Stimulated activated naive CD4-positive, alpha-beta T cell (primary cell): ENCODE data around the gene NPB.
A peak's percentile ranks its signal among the peaks of the same experiment; 100 is the strongest.

Experiments
- DNase-seq, 6 experiments: peaks; one replicate each; lab custom pipeline; 2025; lab: John Stamatoyannopoulos, UW

The NPB gene

GRCh38 chr17:81926451-81927151, 24.6 kb downstream of the NPB start:
- DNase-seq: peak; percentile 25 to 55 (median 36)

DNA sequence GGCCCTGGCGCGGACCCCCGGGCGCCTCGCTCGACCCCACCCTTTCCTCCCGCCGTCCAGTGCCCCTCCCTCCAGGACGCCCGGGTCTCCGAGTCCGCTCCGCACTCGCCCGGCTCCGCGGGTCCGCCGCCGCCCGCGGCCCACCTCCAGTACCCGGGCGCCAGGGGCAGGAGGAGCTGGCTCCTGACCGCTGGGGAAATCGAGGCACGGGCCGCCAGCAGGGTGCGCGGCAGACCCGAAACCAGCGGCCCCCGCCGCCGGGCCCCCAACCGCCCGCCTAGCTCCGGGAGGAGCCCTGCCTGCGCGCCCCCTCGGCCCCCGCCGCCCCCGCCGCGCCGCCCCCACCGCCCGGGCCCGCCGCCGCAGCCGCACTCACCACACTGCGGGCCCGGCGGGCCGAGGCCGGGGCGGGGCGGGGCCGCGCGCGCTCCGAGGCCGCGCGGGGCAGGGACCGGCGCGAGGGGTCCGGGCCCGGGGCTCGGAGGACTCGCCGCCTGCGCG, 25.2 kb downstream of the NPB start:
- DNase-seq: no peak

- DNase-seq: peak; percentile 75 to 89 (median 85)
Observed at GRCh38 chr17:81927653-81928543, 25.9 kb downstream of the NPB start, which contains the start of gene MAFG. Gene MAFG, minus strand, starts transcription at chr17:81927735. Its CDS starts 4,550 bp downstream, at chr17:81923185.

- DNase-seq: peak in 1 of 6 experiments; percentile 31
Observed at GRCh38 chr17:81928544-81929252, 26.7 kb downstream of the NPB start.

- DNase-seq: no peak
Observed at GRCh38 chr17:81929253-81930141, 27.5 kb downstream of the NPB start.

GRCh38 chr17:81930142-81931125, 28.4 kb downstream of the NPB start:
- DNase-seq: no peak

DNA sequence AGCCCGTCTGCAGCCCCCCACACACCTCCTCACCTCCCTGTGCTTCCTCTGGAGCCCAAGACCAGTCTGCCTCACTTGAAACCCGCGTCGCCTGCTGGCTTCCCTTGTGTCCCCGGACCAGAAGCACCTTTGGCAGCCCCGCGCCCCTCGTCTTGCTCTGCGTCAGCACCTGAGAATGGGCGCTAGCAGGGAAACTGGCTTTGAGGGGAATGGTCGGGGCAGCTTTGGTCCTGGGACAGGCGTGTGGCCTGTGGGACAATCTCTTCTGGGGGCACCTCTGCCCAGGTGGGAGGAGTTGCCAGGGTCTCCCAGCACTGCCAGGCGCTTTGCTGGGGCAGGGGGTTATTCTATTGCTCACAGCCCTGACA, 29.1 kb downstream of the NPB start:
- no peak for DNase-seq

DNA sequence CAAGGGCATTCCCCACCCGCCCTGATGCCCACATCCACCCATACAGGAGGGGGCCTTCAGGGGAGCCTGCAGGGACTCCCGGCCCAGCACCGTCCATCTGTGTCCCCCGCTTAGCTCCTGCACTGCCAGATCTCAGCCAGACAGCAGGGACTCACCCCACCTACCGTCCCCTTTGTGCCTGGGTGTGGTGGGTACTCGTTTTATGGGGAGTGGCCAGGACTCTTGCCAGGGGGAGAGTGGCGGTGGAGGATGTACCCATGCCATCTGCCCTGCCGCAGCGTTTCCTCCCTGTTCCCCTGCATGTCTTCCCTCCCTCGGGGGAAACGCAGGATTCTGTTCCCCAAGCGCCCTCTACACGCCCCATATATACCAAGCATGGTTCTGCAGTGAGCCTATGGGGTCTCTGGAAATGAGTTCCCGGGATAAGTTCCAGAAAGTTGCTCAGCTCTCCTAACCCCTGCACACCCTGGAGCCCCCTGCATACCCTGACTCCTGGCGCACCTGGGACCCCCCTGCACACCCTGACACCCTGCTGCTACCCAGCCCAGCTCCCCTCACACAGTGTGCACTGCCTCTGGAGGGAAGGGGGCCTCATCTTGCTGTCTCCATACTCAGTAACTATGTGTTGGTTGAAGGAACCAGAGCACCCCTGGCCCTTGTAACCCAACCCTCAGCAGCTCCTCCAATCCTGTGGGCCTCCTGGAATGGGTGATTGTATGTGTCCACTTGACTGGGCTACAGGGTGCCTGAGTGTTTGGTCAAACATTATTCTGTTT, 29.7 kb downstream of the NPB start:
- DNase-seq: no peak

DNA sequence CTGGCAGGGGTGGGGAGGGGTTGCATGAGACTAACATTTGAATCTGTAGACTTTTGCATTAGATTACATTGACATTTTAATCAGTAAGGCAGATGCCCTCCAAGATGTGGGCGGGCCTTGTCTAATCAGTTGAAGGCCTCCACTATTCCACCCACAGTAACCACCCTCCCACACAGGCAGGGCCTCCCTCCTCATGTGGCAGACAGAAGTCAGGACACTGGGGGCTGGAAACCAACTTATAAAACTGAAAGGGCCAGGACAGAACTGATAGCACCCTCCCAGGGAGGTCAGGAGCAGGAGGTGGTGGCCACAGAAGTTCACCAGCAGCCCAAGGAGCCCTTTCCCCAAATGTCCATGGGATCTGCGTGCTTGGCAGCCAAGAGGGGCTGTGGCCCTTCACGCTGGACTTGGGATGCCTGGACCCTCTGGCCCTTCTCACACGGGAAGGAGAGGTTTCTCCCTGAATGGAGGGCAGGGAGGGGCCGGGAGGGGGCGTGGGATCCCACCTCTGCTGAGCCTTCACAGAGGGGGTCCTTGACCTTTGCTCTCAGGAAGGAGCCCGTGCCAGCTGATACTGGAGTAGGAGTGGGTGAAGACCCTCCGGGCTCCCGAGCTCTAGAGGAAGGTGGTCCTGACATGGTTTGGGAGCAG, 30.4 kb downstream of the NPB start:
- no peak for DNase-seq

DNA sequence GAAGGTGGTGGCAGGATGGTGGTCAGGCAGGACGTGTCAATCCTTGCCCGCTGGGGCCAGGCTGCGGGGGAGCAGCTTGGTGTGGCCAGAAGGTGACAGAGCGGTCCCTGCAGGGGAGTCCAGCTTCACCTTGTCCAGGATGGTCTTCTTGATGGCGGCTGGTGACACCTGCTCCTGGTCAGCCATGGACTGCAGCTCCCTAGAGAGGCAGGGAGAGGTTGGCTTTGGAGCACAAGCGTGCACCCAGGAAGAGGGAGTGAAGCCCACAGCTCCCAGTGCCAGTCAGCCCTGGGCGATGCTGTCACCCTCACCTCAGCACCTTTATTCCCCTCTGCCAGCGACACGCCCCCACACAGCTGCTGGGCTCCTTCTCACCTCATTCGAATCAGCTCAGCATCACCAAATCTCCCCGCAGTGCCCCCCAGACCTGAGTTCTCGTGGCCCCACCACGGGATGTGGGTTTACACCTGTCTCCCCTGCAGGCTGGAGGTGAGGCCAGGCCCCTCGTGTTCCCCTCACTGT, 31.2 kb downstream of the NPB start:
- DNase-seq: no peak

DNA sequence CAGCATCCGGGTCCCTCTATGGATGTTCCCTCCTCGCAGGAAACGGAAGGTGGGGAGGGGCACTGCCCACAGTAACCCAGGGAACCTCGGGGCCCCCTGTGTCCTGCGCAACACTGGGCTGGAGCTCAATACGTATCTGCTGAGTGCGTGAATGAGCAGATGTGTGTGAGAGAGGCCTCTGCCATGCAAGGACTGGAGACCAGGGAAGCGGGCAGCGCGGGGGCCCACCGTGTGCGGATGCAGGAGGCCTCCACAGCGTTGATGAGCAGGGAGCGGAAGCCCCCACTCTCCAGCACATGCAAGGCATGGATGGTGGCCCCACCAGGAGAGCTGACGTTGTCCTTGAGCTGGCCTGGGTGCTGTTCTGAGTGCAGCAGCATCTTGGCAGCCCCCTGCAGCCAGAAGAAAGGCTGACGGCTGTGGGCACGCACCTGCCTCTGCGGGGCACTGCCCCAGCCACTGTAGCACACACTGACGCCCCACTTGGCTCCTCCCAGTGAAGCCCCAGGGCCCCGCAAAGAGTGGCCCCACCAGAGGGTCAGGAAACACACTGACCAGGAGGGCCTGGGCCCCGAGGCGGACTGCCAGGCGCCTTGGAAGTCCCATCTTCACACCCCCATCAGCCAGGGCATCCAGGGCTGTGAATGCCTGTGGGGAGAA, 32.2 kb downstream of the NPB start:
- no peak for DNase-seq

DNA sequence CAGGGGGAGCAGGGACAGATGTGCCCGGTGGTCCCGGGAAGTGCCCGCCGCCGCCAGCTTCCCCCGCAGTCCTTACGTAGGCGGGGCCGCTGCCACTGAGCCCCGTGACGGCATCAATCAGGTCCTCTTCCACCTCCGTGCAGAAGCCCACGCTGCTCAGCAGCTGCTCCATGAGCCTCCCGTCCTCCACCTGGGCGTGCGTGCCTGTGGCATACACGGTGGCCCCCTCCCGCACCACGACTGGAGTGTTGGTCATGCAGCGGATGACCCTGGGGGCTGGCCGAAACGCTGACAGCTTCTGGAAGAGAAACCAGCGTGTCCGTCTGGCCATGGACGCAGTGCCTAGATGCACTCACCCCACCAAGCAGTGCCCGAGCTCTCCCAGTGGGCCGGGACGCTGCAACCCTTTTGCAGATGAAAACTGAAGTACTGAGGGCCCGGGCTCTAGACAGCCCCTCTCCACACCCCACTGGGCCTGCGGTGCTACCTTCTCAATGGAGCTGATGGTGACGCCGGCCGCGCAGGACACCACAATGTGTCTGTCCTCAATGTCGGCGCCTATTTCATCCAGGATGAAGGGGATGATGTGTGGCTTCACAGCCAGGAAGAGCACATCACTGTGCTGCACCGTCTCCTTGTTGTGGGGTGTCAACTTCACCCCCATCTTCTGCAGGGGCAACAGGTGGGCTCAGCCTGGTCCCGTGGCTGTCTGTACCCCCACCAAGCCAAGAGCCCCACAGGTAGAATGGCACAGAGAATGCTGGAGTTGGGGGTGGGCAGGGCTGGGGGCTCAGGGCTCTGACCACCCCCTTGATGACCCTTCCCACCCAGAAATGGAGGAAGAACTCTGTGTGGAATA, 33.0 kb downstream of the NPB start:
- DNase-seq: no peak

DNA sequence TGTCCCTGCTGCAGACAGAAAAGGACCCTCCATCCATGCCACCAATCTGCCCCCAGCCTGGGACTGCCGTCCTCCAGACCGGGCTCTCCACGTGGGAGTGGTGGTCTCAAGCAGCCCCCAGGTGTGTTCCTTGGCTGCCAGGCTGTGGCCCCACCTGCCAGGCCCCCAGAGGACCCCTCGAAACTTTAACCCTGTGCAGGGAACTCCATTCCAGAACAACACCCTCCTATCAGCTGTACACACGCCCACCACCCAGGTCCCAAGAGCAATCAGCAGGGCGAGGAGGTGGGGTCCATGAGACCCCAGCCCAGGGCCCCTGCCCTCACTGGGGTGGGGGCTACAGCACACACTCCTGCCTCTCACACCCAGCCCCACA, 33.7 kb downstream of the NPB start:
- no peak for DNase-seq

DNA sequence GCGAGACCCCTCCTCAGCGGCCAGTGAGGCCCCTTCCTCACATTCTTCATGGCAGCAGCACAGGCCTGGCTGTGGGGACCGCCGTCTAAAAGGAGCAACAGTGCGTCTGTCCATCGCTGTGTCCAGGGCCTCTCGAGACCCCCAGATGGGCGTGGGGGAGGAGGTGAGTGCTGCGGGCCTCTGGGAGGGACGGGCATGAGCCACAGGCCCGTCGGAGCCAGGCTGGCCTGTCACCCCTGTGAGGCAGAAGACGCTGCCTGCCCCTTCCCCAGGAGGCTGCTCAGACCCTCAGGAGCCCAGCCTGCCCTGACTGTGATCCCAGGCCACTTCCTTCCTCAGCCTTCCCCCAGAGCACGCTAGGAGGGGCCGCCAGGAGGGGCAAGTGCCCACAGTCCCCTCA, 37.2 kb downstream of the NPB start:
- no peak for DNase-seq

GRCh38 chr17:81939881-81940385, 37.9 kb downstream of the NPB start:
- no peak for DNase-seq

GRCh38 chr17:81940538-81941483, 38.8 kb downstream of the NPB start:
- DNase-seq: no peak
